ENCODE data around the gene RABL2A. TPM values are rescaled to one million over a fixed set of nuclear protein-coding genes. Genes with fewer than 3 reads are reported as not detected.
"Not testable (repeated sequence)": the region's sequence is repeated elsewhere in the genome, so short reads cannot be mapped to it uniquely, and the experiment has no call there.

The RABL2A gene
- total RNA-seq (20.9 and 25.7 TPM in 2 replicates), polyA plus RNA-seq (31.7 and 33.6 TPM in 2 replicates)

DNA sequence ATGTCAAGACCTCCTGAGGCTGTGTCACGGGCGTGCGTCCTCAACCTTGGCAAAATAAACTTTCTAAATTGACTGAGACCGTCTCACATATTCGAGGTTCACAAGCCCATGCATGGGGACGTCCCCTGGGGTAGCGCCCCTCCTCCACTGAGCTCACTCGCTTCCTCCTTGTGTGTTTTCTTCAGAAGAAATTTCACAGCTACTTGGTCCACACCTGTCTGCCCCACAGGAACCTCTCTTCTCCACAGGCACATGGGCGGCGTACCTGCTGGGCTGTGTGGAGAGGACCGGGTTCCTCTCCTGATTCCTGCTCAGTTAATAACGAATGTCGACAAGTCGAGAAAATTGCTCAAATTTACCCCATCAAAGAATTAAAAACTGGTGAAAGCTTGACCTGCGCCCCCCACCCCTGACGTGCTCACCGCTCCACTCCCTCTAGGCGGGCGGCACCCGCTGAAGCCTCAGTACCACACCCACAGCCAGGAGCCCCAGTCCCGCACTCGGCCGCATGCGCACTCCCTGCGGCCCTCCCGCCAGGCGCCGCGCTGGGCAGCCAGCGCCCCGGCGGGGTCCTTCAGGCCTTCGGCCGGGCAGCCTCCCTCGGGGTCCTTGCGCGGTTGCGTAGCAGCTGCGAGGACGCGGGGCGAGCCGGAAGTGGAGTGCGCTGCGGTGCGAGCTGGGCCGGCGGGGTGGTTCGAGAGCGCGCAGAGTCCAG lies at the start of gene RABL2A:
TSS of gene RABL2A (plus strand) at position 651 of the 715 bp plus-strand sequence. CDS start 1,341 bp downstream, outside the sequence.
- H3K4me3 ChIP-seq: peak within 1 kb of the TSS; percentile 42
- H3K27ac ChIP-seq; H3K9me3 ChIP-seq (ENCODE audit: low read depth); H3K36me3 ChIP-seq; H3K27me3 ChIP-seq; H3K4me1 ChIP-seq (ENCODE audit: low read depth): not testable (repeated sequence)
- DNase-seq (ENCODE audit: low read depth in 1 of 2, low spot score in 1 of 2): peak; percentile 81 to 82

DNA sequence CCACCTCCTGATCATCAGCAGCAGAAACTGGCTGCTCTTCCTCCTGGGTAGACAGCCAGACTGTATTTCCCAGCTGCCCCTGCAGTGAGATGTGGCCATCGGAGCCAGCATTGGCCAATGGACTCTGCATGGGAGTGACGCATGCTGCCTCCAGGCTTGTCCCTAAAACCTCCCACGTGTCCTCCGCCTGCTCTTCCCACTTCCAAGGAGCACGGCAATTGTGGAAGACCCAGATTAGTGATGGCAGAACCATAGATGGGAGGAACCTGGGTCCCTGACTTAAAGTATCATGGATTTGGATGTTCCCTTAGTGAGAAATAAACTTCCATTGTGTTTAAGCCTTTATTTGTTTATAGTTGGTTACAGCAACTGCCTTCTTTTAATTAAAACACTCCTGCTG lies 48.6 kb upstream of the RABL2A start:
- not testable (repeated sequence) for H3K9me3 ChIP-seq (ENCODE audit: low read depth); H3K27me3 ChIP-seq; H3K27ac ChIP-seq; H3K4me1 ChIP-seq (ENCODE audit: low read depth); H3K4me3 ChIP-seq; H3K36me3 ChIP-seq; DNase-seq (ENCODE audit: low read depth in 1 of 2, low spot score in 1 of 2)

DNA sequence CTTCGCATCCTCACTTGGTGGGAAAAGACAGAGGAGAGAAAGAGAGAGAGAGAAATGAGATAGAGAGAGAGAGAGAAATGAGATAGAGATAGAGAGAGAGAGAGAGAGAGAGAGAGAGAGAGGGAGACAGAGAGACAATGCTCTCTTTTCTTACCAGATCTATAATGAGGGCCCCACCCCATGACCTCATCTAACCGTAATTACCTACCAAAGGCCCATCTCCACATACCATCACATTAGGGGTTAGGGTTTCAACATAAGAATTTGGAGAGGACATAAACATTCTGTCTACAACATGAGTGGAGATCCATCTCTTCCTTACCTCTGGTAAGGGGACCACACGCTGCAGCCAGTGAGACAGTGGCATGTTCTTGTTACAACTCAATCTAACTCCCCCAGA lies 44.6 kb upstream of the RABL2A start:
- not testable (repeated sequence) for H3K27me3 ChIP-seq; DNase-seq (ENCODE audit: low read depth in 1 of 2, low spot score in 1 of 2); H3K36me3 ChIP-seq; H3K4me1 ChIP-seq (ENCODE audit: low read depth); H3K4me3 ChIP-seq; H3K9me3 ChIP-seq (ENCODE audit: low read depth); H3K27ac ChIP-seq

DNA sequence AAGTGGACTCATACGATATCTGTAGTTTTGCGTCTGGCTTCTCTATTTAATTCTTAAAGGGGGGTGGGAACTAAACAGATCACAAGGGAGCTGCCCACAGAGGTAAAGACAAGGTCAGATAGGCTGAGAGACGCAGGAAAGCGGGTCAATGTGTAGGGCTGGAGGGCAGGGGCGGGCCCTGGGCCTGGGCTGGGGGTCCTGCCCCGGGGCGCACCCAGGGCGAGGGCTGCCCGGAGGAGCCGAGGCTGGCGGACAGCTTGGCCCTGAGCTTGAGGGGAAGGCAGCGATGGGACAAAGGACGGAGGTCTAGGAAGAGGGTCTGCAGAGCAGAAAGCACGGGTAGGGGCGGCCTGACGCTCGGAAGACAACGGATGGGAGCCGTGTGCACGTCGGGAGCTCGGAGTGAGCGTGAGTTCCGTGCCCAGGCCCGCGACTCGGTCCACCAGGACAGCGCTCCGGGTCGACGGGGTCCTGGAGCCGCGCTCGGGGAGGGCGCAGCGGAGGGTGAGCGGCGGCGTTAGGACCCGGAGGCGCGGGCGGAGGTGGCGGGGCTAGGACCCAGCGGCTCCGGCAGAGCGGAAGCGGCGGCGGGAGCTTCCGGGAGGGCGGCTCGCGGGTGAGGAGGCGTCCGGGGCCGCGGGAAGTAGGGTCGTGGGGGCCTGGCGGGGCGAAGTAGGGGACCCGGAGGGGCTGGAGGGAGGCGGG lies 43.4 kb upstream of the RABL2A start:
- H3K27me3 ChIP-seq; H3K9me3 ChIP-seq (ENCODE audit: low read depth); H3K36me3 ChIP-seq; H3K4me1 ChIP-seq (ENCODE audit: low read depth): not testable (repeated sequence)
- peak overlapping the region; percentile 93 for H3K27ac ChIP-seq
- peak; percentile 84 to 87 for DNase-seq (ENCODE audit: low read depth in 1 of 2, low spot score in 1 of 2)
- peak overlapping the region; percentile 72 for H3K4me3 ChIP-seq

DNA sequence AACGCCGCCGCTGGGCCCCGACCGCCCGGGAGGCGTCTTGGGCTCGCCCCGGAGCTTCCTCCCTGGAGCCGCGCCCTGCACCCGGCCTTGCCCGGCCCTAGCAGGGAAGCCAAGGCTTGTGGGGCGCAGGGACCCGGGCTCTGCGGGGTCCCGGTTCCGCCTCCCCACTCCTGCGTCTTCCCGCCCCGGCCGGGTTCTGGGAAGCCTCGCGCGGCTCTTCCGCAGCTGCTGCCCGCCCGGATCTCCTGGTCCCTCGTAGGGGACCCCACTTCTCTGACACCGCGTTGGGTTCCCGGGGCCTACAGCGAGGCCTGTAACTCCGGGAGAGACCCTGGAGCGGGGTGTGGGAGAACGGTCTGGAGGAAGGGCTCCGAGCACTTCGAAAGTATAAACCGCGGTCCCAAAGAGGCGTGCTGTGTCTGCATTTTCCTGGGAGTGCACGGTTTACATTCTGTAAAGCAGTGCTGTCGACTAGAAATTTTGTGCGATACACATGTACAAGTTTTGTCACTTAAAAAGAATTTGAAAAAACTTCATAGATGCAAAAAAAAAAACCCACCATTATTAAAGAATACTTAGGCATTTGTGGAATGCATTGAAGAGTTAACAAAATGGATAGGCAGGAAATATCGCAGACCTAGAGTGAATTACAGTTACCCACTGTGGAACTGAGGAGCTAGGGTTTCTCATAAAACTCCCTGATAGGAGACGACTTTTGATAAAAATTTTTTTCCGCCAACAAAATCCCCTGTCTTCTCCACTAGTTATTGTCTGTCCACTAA lies 42.6 kb upstream of the RABL2A start:
- not testable (repeated sequence) for H3K4me1 ChIP-seq (ENCODE audit: low read depth); DNase-seq (ENCODE audit: low read depth in 1 of 2, low spot score in 1 of 2); H3K27me3 ChIP-seq; H3K36me3 ChIP-seq; H3K9me3 ChIP-seq (ENCODE audit: low read depth)
- peak overlapping the region; percentile 72 for H3K4me3 ChIP-seq
- peak overlapping the region; percentile 93 for H3K27ac ChIP-seq

DNA sequence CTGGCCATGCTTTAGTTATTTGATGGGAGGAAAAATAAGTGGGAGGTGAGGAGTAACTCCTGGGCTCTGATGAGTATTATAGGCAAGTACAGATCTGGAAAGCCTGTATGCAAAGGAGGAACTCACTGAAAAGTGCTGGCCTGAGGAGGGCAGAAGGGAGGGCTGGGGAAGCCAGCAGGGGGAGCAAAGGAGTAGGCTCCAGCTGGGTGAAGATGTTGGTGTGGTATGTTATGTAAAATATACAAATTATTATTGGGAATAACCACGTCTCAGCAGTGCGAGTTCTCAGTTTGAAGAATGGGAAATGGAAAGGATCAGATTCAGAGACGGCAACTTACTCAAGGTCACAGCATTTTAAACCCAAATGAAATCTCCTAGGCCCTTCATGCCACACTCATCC lies 39.9 kb upstream of the RABL2A start:
- peak; percentile 17 to 62 for DNase-seq (ENCODE audit: low read depth in 1 of 2, low spot score in 1 of 2)
- H3K4me3 ChIP-seq: not testable (repeated sequence)
- TF ChIP-seq, protein P1, sequence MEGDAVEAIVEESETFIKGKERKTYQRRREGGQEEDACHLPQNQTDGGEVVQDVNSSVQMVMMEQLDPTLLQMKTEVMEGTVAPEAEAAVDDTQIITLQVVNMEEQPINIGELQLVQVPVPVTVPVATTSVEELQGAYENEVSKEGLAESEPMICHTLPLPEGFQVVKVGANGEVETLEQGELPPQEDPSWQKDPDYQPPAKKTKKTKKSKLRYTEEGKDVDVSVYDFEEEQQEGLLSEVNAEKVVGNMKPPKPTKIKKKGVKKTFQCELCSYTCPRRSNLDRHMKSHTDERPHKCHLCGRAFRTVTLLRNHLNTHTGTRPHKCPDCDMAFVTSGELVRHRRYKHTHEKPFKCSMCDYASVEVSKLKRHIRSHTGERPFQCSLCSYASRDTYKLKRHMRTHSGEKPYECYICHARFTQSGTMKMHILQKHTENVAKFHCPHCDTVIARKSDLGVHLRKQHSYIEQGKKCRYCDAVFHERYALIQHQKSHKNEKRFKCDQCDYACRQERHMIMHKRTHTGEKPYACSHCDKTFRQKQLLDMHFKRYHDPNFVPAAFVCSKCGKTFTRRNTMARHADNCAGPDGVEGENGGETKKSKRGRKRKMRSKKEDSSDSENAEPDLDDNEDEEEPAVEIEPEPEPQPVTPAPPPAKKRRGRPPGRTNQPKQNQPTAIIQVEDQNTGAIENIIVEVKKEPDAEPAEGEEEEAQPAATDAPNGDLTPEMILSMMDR (IDR thresholded peaks at IDR 0.05; ENCODE audit: low read depth, low read length): peak; percentile 47

DNA sequence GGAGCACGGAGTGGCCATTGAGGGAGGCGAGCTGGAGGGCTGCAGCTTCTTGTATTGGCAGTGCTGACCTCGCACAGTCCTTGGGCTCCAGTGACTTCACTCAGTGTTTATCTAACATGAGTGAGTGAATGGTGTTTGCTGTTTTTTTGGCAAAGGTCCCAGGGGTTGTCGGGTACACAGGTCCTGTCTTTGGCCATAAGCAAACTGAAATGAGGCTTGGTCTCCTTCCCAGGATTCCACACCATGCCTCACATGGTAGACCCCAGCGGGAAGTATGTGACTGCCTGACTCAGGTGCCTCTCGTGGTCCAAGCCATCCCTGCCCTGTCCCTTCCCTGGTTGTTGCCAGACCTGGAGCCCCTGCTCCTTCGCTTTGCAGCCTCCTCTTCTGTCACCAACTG lies 37.5 kb upstream of the RABL2A start:
- not testable (repeated sequence) for H3K4me3 ChIP-seq; H3K4me1 ChIP-seq (ENCODE audit: low read depth); H3K27ac ChIP-seq; H3K27me3 ChIP-seq; H3K36me3 ChIP-seq; DNase-seq (ENCODE audit: low read depth in 1 of 2, low spot score in 1 of 2); H3K9me3 ChIP-seq (ENCODE audit: low read depth)

More for the DNA sequence above, 39.9 kb upstream of the RABL2A start:
- not testable (repeated sequence) for H3K36me3 ChIP-seq; H3K9me3 ChIP-seq (ENCODE audit: low read depth); H3K27me3 ChIP-seq; H3K27ac ChIP-seq; H3K4me1 ChIP-seq (ENCODE audit: low read depth)

DNA sequence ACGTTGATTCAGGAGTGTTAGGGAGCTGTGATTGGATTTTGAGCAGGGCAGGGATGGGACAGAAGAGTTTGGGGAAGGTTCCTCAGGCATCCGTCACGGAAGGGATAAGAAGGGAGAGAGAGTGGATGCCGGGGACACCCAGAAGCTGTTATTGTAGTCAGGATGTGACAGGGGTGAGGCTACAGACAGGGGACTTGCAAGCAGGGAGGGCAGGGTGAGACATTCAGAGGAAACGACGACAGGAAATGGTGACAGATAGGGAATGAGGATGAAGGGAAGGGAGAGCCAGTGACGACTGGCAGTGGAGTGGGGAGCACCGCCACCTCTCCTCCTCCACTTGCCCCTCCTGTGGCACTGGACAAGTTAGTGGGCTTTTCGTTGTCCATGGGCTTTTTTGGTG lies 35.1 kb upstream of the RABL2A start:
- not testable (repeated sequence) for H3K36me3 ChIP-seq; H3K9me3 ChIP-seq (ENCODE audit: low read depth); H3K4me1 ChIP-seq (ENCODE audit: low read depth); H3K27me3 ChIP-seq; H3K27ac ChIP-seq; H3K4me3 ChIP-seq; DNase-seq (ENCODE audit: low read depth in 1 of 2, low spot score in 1 of 2)

DNA sequence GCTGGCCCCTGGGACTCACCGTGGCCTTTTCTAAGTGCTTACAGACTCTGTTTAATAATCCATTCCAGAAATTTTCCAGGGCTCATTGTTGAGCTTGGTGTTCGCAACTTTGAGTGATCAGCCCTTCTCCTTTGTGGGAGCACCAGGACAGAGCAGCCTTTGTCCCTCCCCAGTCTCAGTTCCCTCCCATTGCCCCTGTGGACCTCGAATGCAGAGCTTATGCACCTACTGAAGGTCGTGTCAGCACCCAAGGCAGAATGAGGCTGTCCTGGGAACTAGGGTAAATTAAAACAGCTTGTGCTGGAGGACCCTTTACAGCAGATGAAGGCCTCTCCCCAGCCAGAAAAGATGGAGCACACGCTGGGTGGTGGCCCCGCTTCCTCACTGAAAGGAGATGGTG lies 33.8 kb upstream of the RABL2A start:
- H3K27ac ChIP-seq; DNase-seq (ENCODE audit: low read depth in 1 of 2, low spot score in 1 of 2); H3K9me3 ChIP-seq (ENCODE audit: low read depth); H3K4me1 ChIP-seq (ENCODE audit: low read depth); H3K27me3 ChIP-seq; H3K4me3 ChIP-seq; H3K36me3 ChIP-seq: not testable (repeated sequence)

DNA sequence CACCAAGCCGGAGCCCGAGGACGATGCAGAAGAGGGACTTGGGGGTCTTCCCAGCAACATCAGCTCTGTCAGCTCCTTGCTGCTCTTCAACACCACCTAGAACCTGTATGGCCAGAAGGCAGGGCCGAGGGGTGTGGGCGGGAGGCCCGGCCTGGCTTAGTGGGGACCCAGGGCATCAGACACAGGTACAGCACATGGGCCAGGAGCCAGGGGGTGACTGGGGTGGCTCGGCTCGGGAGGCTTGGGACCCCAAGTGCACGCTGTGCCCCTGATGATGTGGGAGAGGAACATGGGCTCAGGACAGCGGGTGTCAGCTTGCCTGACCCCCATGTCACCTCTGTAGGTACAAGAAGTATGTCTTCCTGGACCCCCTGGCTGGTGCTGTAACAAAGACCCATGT lies 31.3 kb upstream of the RABL2A start:
- not testable (repeated sequence) for DNase-seq (ENCODE audit: low read depth in 1 of 2, low spot score in 1 of 2); H3K4me1 ChIP-seq (ENCODE audit: low read depth); H3K9me3 ChIP-seq (ENCODE audit: low read depth); H3K4me3 ChIP-seq; H3K27me3 ChIP-seq; H3K27ac ChIP-seq; H3K36me3 ChIP-seq

DNA sequence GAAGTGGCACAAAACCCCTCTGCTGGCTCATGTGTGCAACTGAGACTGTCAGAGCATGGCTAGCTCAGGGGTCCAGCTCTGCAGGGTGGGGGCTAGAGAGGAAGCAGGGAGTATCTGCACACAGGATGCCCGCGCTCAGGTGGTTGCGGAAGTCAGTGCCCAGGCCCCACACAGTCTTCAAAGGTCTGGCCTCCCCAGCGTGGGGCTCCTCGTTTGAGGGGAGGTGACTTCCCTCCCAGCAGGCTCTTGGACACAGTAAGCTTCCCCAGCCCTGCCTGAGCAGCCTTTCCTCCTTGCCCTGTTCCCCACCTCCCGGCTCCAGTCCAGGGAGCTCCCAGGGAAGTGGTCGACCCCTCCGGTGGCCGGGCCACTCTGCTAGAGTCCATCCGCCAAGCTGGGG lies 29.9 kb upstream of the RABL2A start:
- not testable (repeated sequence) for H3K27me3 ChIP-seq; H3K27ac ChIP-seq; H3K4me3 ChIP-seq; H3K36me3 ChIP-seq; H3K4me1 ChIP-seq (ENCODE audit: low read depth); H3K9me3 ChIP-seq (ENCODE audit: low read depth); DNase-seq (ENCODE audit: low read depth in 1 of 2, low spot score in 1 of 2)

DNA sequence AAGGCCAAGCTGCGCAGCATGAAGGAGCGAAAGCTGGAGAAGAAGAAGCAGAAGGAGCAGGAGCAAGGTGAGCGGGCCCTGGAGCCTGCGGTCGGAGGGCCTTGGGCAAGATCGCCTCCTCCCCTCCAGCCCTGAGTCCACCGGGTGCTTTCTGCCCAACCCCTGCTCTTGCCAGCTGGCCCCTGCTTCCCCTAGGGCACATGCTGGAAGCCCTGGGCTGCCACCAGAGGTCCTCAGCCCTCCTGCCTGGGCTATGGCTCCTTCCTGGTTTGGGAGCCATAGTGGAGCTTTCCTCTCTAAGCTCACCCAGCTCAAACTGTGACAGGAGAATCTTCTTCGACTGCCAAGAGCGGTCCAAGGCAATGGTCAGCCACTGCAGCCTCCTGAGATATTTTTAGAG lies 29.5 kb upstream of the RABL2A start:
- DNase-seq (ENCODE audit: low read depth in 1 of 2, low spot score in 1 of 2): peak in 1 of 2 donors; percentile 2
- H3K36me3 ChIP-seq; H3K27me3 ChIP-seq; H3K4me1 ChIP-seq (ENCODE audit: low read depth); H3K4me3 ChIP-seq; H3K27ac ChIP-seq; H3K9me3 ChIP-seq (ENCODE audit: low read depth): not testable (repeated sequence)

DNA sequence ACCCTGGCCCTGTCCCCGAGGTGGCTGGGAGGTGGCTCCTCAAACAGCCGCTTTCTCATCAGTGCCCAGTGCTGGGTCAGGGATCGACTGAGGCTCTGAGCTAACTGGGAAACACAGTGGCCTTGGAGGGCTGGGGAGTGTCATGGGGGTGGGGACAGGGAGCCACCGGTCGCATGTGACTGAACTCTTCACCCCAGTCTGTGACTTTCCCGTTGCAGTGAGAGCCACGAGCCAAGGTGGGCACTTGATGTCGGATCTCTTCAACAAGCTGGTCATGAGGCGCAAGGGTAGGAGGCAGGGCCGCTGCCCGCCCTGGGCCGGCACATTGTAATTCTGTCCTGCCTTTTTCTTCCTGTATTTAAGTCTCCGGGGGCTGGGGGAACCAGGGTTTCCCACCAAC lies 28.9 kb upstream of the RABL2A start:
- H3K4me1 ChIP-seq (ENCODE audit: low read depth); H3K4me3 ChIP-seq; H3K27ac ChIP-seq; H3K36me3 ChIP-seq; H3K9me3 ChIP-seq (ENCODE audit: low read depth); H3K27me3 ChIP-seq; DNase-seq (ENCODE audit: low read depth in 1 of 2, low spot score in 1 of 2): not testable (repeated sequence)
